Mammary epithelial cell (primary cell): Measurements from ENCODE around the gene NSUN6.

Experiments used
- CTCF ChIP-seq, 2 donors: IDR thresholded peaks in 1 of 2; conservative IDR thresholded peaks in 1 of 2; 2 replicates each; pipeline ENCODE4 v1.5.1; 2011 to 2012; ENCODE audit warnings: inconsistent platforms in 2 of 2, low read length in 2 of 2, mild to moderate bottlenecking in 2 of 2, control low read depth in 1 of 2, low read depth in 1 of 2; ENCODE audit not compliant: insufficient read depth in 1 of 2; ENCODE audit errors: extremely low read depth in 1 of 2
- EZH2 ChIP-seq: IDR thresholded peaks from 2 replicates; pipeline ENCODE4 v1.6.1; 2012; ENCODE audit warnings: low read length, inconsistent platforms, borderline replicate concordance

DNA sequence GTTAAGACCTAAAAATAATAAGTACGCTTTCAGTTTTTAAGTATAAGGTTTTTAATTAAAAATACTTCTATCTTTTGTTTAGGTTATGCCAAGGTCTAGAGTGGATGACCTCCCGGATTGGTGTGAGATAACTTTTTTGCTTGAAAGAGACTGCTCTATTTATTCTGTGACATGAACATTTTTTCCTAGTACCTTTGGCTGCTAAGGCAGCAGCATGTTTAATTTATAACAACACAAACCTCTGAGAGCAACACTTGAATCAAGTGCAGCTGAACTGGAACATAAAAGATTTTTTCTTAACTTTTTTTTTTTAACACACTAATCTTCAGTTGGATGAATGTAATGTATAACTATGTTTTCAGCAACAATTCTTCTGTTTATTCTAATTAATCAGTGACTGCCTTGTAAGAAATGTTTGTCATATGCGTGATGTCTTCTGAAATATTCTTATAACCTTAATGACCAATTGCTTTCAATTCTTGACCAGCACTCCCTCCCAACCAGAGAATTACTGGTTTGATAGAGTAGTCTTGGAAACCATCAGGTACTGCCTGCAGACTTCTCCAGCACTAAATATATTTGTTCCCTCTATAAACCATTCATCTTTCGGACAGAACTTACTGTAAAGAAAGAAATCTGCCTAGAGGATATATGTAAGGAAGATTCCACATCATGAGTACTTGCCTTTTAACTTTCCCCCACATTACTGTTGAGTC lies 23.9 kb upstream of the NSUN6 start:
- TF ChIP-seq CTCF (conservative IDR thresholded peaks at IDR 0.05 in 1 of 2, IDR thresholded peaks at IDR 0.05 in 1 of 2; ENCODE audit: extremely low read depth in 1 of 2, insufficient read depth in 1 of 2, low read depth in 1 of 2, low read length in 2 of 2): no peak
- TF ChIP-seq EZH2: no peak
